Hematopoietic multipotent progenitor cell treated with erythropoietin and hydrocortisone succinate and interleukin-3 and kit ligand, for 6 days (in vitro differentiated cells): ENCODE results near the gene CLMN.

Source experiments
- DNase-seq: peaks from one replicate; pipeline ENCODE4 v3.0.0-alpha.2; 2015

CLMN gene

GRCh38 chr14:95301527-95302187 lies 18.1 kb downstream of the CLMN start:
- DNase-seq = no peak

- DNase-seq = no peak
Observed at GRCh38 chr14:95300697-95301526, 18.8 kb downstream of the CLMN start.

- DNase-seq = no peak
Observed at GRCh38 chr14:95300002-95300696, 19.6 kb downstream of the CLMN start.

GRCh38 chr14:95299271-95299670 lies 20.4 kb downstream of the CLMN start:
- DNase-seq = no peak

- DNase-seq = no peak
Observed at GRCh38 chr14:95297832-95298231, 21.9 kb downstream of the CLMN start.

- DNase-seq = no peak
Observed at GRCh38 chr14:95296966-95297365, 22.7 kb downstream of the CLMN start.

- DNase-seq = no peak
Observed at GRCh38 chr14:95295600-95296376, 23.9 kb downstream of the CLMN start.

- DNase-seq = no peak
Observed at GRCh38 chr14:95294834-95295599, 24.7 kb downstream of the CLMN start.

GRCh38 chr14:95294320-95294719 lies 25.4 kb downstream of the CLMN start:
- no peak for DNase-seq

GRCh38 chr14:95293449-95293848 lies 26.3 kb downstream of the CLMN start:
- no peak for DNase-seq

- DNase-seq = no peak
Observed at GRCh38 chr14:95292660-95293425, 26.9 kb downstream of the CLMN start.

- peak; percentile 67 for DNase-seq
Observed at GRCh38 chr14:95291859-95292542, 27.7 kb downstream of the CLMN start.

- no peak for DNase-seq
Observed at GRCh38 chr14:95290871-95291431, 28.8 kb downstream of the CLMN start.

GRCh38 chr14:95290021-95290420 lies 29.7 kb downstream of the CLMN start:
- no peak for DNase-seq

GRCh38 chr14:95289323-95290010 lies 30.2 kb downstream of the CLMN start:
- no peak for DNase-seq

- DNase-seq = no peak
Observed at GRCh38 chr14:95288672-95289322, 30.9 kb downstream of the CLMN start.

- DNase-seq = no peak
Observed at GRCh38 chr14:95287176-95287754, 32.4 kb downstream of the CLMN start.

- DNase-seq = no peak
Observed at GRCh38 chr14:95286645-95287044, 33.1 kb downstream of the CLMN start.

GRCh38 chr14:95285566-95285965 lies 34.1 kb downstream of the CLMN start:
- DNase-seq = no peak
